IPS-20b (cell line): ENCODE results near the gene GLRX.
"Not testable (repeated sequence)": the region's sequence is repeated elsewhere in the genome, so short reads cannot be mapped to it uniquely, and the experiment has no call there.

Experiments used
- H3K27ac ChIP-seq: one replicate; pipeline ENCODE4 v1.5.1; 2013; ENCODE audit warnings: low read length
- H3K27me3 ChIP-seq: 2 replicates; pipeline ENCODE4 v1.6.1; 2013; ENCODE audit warnings: mild to moderate bottlenecking, low read length, inconsistent platforms; ENCODE audit not compliant: insufficient read depth
- H3K36me3 ChIP-seq: 2 replicates; pipeline ENCODE4 v1.6.1; 2013; ENCODE audit warnings: low read depth, mild to moderate bottlenecking, inconsistent platforms, low read length, moderate library complexity; ENCODE audit not compliant: insufficient read depth
- H3K4me1 ChIP-seq: 2 replicates; pipeline ENCODE4 v1.6.1; 2013; ENCODE audit warnings: mild to moderate bottlenecking, control low read depth, inconsistent platforms, low read length, moderate library complexity; ENCODE audit not compliant: insufficient read depth
- H3K4me3 ChIP-seq: 2 replicates; pipeline ENCODE4 v1.5.1; 2013; ENCODE audit warnings: mild to moderate bottlenecking, low read length, inconsistent platforms
- H3K9ac ChIP-seq: 2 replicates; pipeline ENCODE4 v1.6.1; 2013; ENCODE audit warnings: low read depth, mild to moderate bottlenecking, inconsistent platforms, low read length, moderate library complexity
- H3K9me3 ChIP-seq: 2 replicates; pipeline ENCODE4 v1.6.1; 2013; ENCODE audit warnings: mild to moderate bottlenecking, low read depth, low read length, inconsistent platforms; ENCODE audit not compliant: insufficient read depth

Gene GLRX

DNA sequence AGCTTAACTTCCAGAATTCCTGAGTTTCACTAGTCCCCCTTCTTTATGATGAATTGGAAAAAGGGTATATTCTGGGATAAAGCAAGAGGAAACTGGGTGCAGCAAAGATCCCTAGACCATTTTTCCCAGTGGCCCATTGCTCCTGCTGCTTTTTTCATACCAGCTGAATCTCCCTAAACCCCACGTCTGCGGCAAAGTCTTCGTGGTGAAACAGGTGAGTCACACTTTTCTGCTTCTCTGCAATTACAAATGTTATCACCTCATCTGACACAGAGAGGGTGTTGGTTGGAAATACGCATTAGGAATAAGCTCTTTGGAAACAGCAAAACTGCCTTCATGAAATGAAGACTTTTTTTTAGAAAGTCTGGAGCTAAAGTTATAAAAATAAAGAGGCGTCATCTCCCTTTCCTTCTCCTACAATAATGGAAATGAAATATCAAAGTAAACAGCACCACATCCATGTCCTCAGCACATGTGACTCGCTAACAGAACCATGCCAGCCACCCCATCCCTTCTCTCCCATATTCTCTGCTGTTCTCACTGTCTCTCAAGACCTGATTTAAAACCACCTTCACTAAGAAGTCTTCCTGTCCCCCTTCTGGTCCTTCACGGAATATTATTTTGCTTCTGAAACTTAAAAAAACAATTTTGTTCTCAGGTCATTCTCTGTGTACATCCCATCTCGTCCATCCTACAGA is 39.5 kb upstream of the GLRX start:
- Histone ChIP-seq H3K27ac (no peak overlapping the region), H3K4me1 (peaks cover 10% of the 10 kb centered on the region; the same call in 1 of the 2 replicates)

DNA sequence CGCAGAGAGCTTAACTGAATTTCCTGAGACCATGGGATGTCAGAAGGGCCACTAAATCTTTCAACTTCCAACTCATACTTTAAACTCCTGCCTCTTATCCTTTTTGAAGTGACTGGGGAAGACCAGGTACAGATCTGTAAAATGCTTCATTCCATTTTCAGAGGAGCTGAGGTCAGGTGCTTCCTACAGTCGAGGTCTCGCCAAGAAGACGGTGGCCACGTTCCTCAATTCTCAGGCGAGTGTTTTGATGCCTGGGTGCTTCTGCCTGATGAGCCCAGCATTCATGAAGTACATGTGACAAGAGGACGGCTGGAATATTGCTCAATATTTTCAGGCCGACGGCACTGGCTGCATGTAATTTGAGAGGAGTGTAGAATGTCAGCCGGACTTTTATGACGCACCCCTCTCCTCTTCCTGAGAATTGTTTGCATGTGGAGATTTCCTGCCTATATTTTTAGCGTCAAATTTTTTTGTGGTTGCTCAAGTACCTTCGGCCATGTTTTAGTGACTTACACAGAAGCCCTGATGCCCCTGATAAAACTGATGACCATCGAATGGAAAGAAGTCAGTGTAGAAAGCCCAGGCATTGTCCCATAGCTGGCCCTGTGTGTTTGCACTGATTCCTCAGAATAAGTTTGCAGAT is 38.8 kb upstream of the GLRX start:
- Histone ChIP-seq H3K27me3 (peaks cover 7% of the 10 kb centered on the region; the same call in 1 of the 2 replicates), H3K9ac (no peak overlapping the region), H3K4me3 (no peak overlapping the region), H3K27ac (no peak overlapping the region), H3K4me1 (peaks cover 10% of the 10 kb centered on the region; the same call in 1 of the 2 replicates), H3K9me3 (no peaks in the 10 kb centered on the region), H3K36me3 (no peaks in the 10 kb centered on the region)

More for the DNA sequence above, 39.5 kb upstream of the GLRX start:
- Histone ChIP-seq H3K9ac (no peak overlapping the region), H3K9me3 (no peaks in the 10 kb centered on the region), H3K4me3 (no peak overlapping the region), H3K27me3 (peaks cover 7% of the 10 kb centered on the region; the same call in 1 of the 2 replicates), H3K36me3 (no peaks in the 10 kb centered on the region)

DNA sequence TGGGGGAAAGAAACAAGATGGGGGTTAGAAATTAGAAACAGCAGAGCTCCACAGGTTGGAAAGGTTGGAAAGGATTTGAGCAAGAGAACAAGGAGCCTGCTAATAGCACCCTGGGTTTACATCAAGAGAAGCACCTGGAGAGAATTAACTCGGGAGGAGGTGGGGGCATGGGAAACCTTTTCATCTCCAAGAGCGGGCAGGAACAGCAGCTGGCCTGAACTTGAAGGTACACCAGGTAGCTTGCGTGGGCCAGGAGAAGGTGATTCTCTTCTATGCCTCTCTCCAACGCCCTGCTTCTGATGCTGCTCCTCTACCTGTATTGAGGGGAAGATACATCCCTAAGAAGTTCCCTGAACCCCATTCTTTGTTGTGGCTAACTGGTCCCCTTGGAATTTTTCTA is 37.1 kb upstream of the GLRX start:
- peaks cover 7% of the 10 kb centered on the region; the same call in 1 of the 2 replicates for H3K27me3 ChIP-seq
- no peaks in the 10 kb centered on the region for H3K36me3 ChIP-seq
- no peaks in the 10 kb centered on the region for H3K9me3 ChIP-seq
- H3K4me3 ChIP-seq = no peak overlapping the region
- H3K4me1 ChIP-seq = peaks cover 10% of the 10 kb centered on the region; the same call in 1 of the 2 replicates
- H3K27ac ChIP-seq = no peak overlapping the region
- peak overlapping the region; percentile 45; the same call in 1 of the 2 replicates for H3K9ac ChIP-seq

DNA sequence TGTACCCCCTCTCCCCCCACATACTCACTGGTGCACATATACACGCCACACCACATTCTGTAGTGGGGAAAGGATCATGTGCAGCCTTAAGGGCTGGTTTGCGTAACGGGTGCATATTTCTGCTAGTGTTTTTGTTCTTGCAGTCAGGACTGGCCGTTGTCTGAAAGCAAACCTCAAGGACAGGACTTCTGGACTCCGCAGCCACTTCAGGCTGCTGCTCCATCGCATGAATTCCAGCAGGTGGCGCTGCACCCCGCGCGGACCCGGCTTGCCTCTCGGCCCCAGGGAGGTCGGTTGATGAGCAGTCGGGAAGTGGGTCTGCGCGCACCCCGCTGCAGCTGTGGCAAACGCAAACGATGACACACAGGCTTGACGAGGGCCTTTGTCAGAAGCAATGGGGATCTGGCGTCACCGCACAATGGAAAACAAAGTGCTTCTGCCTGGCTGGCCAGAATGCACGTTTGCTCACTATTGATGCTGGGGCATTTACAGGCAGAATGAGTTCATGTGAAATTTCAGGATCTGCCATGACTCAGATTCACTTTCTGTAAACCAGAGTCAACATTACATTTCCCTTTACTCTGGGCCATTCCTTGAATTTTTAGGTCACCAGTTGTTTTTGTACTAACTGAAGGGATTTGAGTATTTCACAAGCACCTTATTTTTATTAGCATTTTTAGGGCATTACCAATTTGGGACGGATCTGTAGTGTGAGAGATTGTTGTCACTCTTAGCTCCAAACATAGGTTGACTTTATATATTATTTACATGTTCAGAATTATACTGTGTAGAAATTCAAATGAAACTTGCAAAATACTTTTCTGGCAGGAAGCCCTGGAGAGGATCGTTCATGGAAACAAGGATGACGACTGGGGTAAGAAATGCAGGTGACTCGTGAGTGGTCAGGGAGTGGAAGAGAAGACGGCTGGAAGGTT is 36.4 kb upstream of the GLRX start:
- H3K4me3 ChIP-seq = peak overlapping the region; percentile 53
- peaks cover 7% of the 10 kb centered on the region; the same call in 1 of the 2 replicates for H3K27me3 ChIP-seq
- peak overlapping the region; percentile 45; the same call in 1 of the 2 replicates for H3K9ac ChIP-seq
- no peak overlapping the region for H3K27ac ChIP-seq
- no peaks in the 10 kb centered on the region for H3K36me3 ChIP-seq
- no peaks in the 10 kb centered on the region for H3K9me3 ChIP-seq
- H3K4me1 ChIP-seq = peaks cover 10% of the 10 kb centered on the region; the same call in 1 of the 2 replicates

DNA sequence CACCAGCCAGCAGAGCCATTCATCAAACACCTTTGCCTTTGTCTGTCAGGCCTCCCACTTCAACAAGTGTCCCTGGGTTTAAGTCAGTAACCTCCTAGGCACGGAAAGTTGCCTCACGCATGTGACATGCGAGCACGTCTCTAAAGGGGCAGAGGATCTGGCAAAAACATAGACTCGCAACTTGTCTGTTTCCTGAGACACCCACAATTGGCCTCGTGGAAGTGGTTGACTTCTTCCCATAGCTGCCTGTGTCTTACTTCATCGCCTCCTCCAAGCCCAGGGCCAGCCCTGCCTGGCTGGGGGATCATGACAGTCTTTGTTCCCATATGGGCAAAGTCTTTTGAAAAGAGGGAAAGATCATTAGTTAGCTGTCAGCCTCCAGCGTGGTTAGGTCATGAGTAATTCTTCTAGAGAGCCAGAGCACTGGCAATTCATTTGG is 35.5 kb upstream of the GLRX start:
- no peak overlapping the region for H3K27ac ChIP-seq
- H3K4me3 ChIP-seq = no peak overlapping the region
- H3K9ac ChIP-seq = no peak overlapping the region

DNA sequence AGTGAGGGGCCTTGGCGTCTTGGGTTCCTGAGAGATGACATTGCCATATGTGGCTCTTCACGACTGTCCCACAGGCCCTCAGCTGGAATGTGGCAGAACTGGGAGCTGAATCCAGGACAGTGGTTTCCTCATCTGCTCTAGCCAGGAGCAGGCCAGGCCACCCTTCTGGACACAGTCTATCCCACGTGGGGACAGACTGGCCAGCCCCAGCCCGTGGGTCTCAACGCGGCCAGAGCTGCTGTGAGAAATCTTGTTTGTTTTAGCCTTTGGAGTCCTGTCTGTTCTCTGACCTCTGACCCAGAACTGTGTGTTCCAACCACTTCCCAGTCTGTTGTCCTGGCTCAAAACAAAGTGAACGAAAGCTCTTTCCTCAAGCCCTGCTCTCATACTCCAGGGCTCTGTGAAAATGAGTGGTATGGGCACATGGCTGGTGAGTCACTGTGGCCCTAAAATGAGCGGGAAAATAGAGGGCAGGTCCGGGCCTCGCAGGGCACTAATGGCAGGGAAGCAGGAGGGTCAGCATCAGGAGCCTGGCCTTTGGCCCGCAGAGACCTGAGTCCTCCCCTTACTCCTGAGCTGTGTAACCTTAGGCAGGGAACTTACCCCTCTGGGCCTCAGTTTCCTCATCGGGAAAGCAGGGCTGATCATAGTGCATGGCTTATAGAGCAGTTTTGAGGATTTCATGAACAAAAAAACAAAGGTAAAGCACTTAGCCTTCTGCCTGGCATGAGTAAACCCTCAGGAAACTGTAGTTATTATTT is 34.8 kb upstream of the GLRX start:
- H3K9ac ChIP-seq = no peak overlapping the region
- H3K27ac ChIP-seq = no peak overlapping the region
- peaks cover 10% of the 10 kb centered on the region; the same call in 1 of the 2 replicates for H3K4me1 ChIP-seq
- no peaks in the 10 kb centered on the region for H3K36me3 ChIP-seq
- peaks cover 7% of the 10 kb centered on the region; the same call in 1 of the 2 replicates for H3K27me3 ChIP-seq
- no peaks in the 10 kb centered on the region for H3K9me3 ChIP-seq
- no peak overlapping the region for H3K4me3 ChIP-seq

More for the DNA sequence above, 35.5 kb upstream of the GLRX start:
- Histone ChIP-seq H3K4me1 (peaks cover 10% of the 10 kb centered on the region; the same call in 1 of the 2 replicates), H3K9me3 (no peaks in the 10 kb centered on the region), H3K36me3 (no peaks in the 10 kb centered on the region), H3K27me3 (peaks cover 7% of the 10 kb centered on the region; the same call in 1 of the 2 replicates)

DNA sequence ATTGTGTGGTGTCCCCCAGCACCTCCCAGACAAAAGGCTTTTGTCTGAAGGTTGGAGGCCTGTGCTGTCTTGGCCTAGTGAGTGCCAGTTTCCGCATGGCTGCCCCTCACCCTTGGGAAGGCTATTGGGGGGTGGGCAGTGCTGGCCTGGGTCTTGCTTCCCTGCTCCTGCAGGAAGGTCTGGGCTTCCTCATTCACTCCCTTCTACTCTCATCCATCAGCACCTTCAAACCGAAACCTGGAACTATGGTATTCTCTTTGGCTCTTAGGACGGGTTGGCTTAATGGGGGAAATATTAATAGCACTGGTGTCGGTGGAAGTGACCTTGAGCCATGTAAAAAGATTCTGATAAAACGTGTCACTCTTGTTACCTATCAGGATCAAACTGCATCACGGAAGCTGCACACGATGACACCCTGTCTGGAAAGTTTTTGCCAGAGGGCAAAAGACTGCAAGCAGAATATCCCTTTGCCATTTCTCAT is 34.0 kb upstream of the GLRX start:
- Histone ChIP-seq H3K9me3 (no peaks in the 10 kb centered on the region), H3K4me1 (peaks cover 10% of the 10 kb centered on the region; the same call in 1 of the 2 replicates), H3K4me3 (no peak overlapping the region), H3K27ac (no peak overlapping the region), H3K9ac (no peak overlapping the region), H3K36me3 (no peaks in the 10 kb centered on the region), H3K27me3 (peaks cover 7% of the 10 kb centered on the region; the same call in 1 of the 2 replicates)

DNA sequence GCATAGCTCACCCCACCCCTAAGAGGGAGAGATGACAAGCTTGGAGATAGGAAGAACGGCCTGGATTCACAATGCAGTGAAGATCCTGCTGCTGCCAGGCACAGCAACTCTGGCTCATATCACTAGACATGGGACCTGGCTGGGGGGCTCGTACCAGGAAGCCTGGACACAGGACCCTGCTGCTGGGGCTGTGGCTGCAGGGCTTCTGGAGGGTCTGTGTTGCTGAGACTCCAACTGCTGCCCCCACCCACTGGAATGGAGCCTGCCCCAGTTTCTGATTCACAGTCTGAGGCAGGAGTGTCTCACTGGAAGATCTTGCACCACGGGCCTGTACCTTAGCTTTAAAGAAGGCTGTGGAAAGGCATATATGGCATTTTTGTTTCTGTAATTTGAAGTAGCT is 31.0 kb upstream of the GLRX start:
- Histone ChIP-seq H3K9ac (no peak overlapping the region), H3K4me1 (0 out of 2 replicates have a peak, but pooled peaks cover 4% of the 10 kb centered on the region), H3K27me3 (no peaks in the 10 kb centered on the region), H3K36me3 (no peaks in the 10 kb centered on the region), H3K4me3 (no peak overlapping the region), H3K9me3 (no peaks in the 10 kb centered on the region), H3K27ac (no peak overlapping the region)

DNA sequence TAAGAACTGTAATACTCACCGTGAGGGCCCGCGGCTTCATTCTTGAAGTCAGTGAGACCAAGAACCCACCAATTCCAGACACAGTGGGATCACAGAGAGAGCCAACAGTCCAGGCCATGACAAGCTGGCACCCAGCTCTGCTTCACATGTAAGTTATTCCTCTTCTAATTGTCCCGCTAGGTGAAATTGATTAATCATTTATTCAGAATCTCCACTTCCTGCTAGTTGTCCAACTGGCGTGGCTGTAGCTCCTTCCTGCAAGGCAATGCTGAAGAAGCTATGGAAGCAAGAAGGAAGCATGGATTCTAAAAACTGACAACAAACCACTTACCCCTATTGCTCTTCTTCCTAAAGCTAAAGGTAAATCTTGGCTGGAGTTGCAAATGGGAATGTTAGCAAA is 30.0 kb upstream of the GLRX start:
- Histone ChIP-seq H3K27me3 (no peaks in the 10 kb centered on the region), H3K9me3 (no peaks in the 10 kb centered on the region), H3K4me1 (no peaks in the 10 kb centered on the region), H3K36me3 (no peaks in the 10 kb centered on the region), H3K27ac (no peak overlapping the region), H3K9ac (no peak overlapping the region), H3K4me3 (no peak overlapping the region)

DNA sequence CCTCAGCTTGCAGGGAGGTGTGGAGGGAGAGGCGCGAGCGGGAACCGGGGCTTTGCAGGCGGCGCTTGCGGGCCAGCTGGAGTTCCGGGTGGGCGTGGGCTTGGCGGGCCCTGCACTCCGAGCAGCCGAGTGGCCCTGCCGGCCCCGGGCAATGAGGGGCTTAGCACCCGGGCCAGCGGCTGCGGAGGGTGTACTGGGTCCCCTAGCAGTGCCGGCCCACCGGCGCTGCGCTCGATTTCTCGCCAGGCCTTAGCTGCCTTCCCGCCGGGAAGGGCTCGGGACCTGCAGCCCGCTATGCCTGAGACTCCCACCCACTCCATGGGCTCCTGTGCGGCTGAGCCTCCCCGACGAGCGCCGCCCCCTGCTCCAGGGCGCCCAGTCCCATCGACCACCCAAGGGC is 28.6 kb upstream of the GLRX start:
- H3K4me1 ChIP-seq, H3K9me3 ChIP-seq, H3K27ac ChIP-seq, H3K9ac ChIP-seq, H3K36me3 ChIP-seq, H3K4me3 ChIP-seq, H3K27me3 ChIP-seq: not testable (repeated sequence)
